H1 (cell line): ENCODE results near the gene ZNF776. TPM values are rescaled to one million over a fixed set of nuclear protein-coding genes. Genes with fewer than 3 reads are reported as not detected.
"Not testable (repeated sequence)": the region's sequence is repeated elsewhere in the genome, so short reads cannot be mapped to it uniquely, and the experiment has no call there.

Experiments
- CTCF ChIA-PET: fragments of 300-600 bp; sonication (Branson Sonifier 250); formaldehyde crosslinking; loops from one replicate; lab custom pipeline; 2021; ENCODE audit not compliant: partially characterized antibody; lab: Charles Lee
- POLR2A ChIA-PET: fragments of 300-600 bp; sonication (Branson Sonifier 250); formaldehyde crosslinking; loops from one replicate; lab custom pipeline; 2021; ENCODE audit warnings: inconsistent platforms; ENCODE audit not compliant: partially characterized antibody; lab: Charles Lee
- DNase-seq, 2 experiments: peaks; one replicate each; pipeline versions ENCODE4 v3.0.0 to v3.0.0-alpha.2; 2010 to 2022; ENCODE audit warnings: low spot score in 2 of 2, low read depth in 1 of 2, mixed read lengths in 1 of 2
- FAIRE-seq: peaks from 2 replicates; lab custom pipeline; 2011; peaks lifted over from hg19 to GRCh38; lab: Jason Lieb, UNC
- H2AFZ ChIP-seq: 2 replicates; pipeline ENCODE4 v1.8.1; 2012; ENCODE audit warnings: low read length, inconsistent platforms
- H2AK5ac ChIP-seq: 2 replicates; pipeline ENCODE4 v1.6.1; 2013; ENCODE audit warnings: low read depth, low read length
- H2BK120ac ChIP-seq: replicated peaks from 2 replicates; pipeline ENCODE3; 2013; ENCODE audit warnings: low read depth, low read length, inconsistent platforms
- H2BK12ac ChIP-seq: 2 replicates; pipeline ENCODE4 v1.6.1; 2013; ENCODE audit warnings: low read depth, low read length
- H2BK15ac ChIP-seq: 2 replicates; pipeline ENCODE4 v1.6.1; 2013; ENCODE audit warnings: low read length
- H2BK20ac ChIP-seq: 2 replicates; pipeline ENCODE4 v1.6.1; 2013; ENCODE audit warnings: low read length
- H2BK5ac ChIP-seq: 2 replicates; pipeline ENCODE4 v1.6.1; 2013; ENCODE audit warnings: low read depth, low read length
- H3K14ac ChIP-seq: 2 replicates; pipeline ENCODE4 v1.6.1; 2013; ENCODE audit warnings: inconsistent platforms; ENCODE audit not compliant: insufficient read length
- H3K18ac ChIP-seq: 2 replicates; pipeline ENCODE4 v1.6.1; 2013; ENCODE audit warnings: low read length; ENCODE audit errors: extremely low read depth
- H3K23ac ChIP-seq: 2 replicates; pipeline ENCODE4 v1.6.1; 2013; ENCODE audit warnings: inconsistent platforms; ENCODE audit not compliant: insufficient read length
- H3K23me2 ChIP-seq: 2 replicates; pipeline ENCODE4 v1.6.1; 2013; ENCODE audit warnings: low read depth, low read length
- H3K27ac ChIP-seq: 2 replicates; pipeline ENCODE4 v1.6.1; 2011; ENCODE audit warnings: low read depth, low read length, inconsistent platforms
- H3K27me3 ChIP-seq, 4 experiments: replicated peaks in 1 of 4; 1 replicate in 1 of 4; 2 replicates in 3 of 4; pipeline versions ENCODE4 v1.6.1 to v1.8.1; 2011 to 2013; ENCODE audit warnings: low read length in 3 of 4, mild to moderate bottlenecking in 3 of 4, inconsistent platforms in 2 of 4, mixed read lengths in 2 of 4, moderate library complexity in 1 of 4; ENCODE audit not compliant: control insufficient read depth in 3 of 4, insufficient read depth in 3 of 4; ENCODE audit errors: extremely low read depth in 1 of 4
- H3K36me3 ChIP-seq, 4 experiments: 2 replicates each; pipeline versions ENCODE4 v1.6.1 to v1.8.1; 2011 to 2013; ENCODE audit warnings: mild to moderate bottlenecking in 4 of 4, low read length in 3 of 4, moderate library complexity in 2 of 4, control low read depth in 1 of 4, inconsistent platforms in 1 of 4; ENCODE audit not compliant: insufficient read depth in 4 of 4, control insufficient read depth in 2 of 4
- H3K4ac ChIP-seq: replicated peaks from 2 replicates; pipeline ENCODE3; 2013; ENCODE audit warnings: low read length, low read depth, mixed read lengths, inconsistent platforms; ENCODE audit not compliant: insufficient read length
- H3K4me1 ChIP-seq, 4 experiments: replicated peaks in 1 of 4; 1 replicate in 1 of 4; 2 replicates in 3 of 4; pipeline versions ENCODE4 v1.6.1 to v1.8.1; 2011 to 2013; ENCODE audit warnings: low read length in 3 of 4, inconsistent platforms in 2 of 4, mixed read lengths in 1 of 4; ENCODE audit not compliant: insufficient read depth in 4 of 4, control insufficient read depth in 3 of 4
- H3K4me2 ChIP-seq, 2 experiments: 2 replicates each; pipeline versions ENCODE4 v1.6.1 to v1.8.1; 2011 to 2013; ENCODE audit warnings: low read depth in 2 of 2, low read length in 2 of 2, control low read depth in 1 of 2, inconsistent platforms in 1 of 2, mild to moderate bottlenecking in 1 of 2; ENCODE audit not compliant: insufficient read depth in 1 of 2
- H3K4me3 ChIP-seq, 4 experiments: fragments of 200-600, 300-600 bp in 1 of 4; sonication (generic), shearing (Covaris generic), sonication (Bioruptor Twin) in 1 of 4; 2 replicates each; pipeline versions ENCODE4 v1.5.1 to v1.8.1; 2011 to 2016; ENCODE audit warnings: low read length in 4 of 4, low read depth in 3 of 4, control low read depth in 2 of 4, inconsistent platforms in 2 of 4, mild to moderate bottlenecking in 2 of 4, mixed read lengths in 1 of 4, moderate library complexity in 1 of 4; ENCODE audit not compliant: insufficient read depth in 2 of 4; ENCODE audit errors: extremely low read depth in 1 of 4
- H3K56ac ChIP-seq: replicated peaks from 2 replicates; pipeline ENCODE3; 2013; ENCODE audit warnings: low read depth, mild to moderate bottlenecking, mixed read lengths, low read length, inconsistent platforms; ENCODE audit not compliant: insufficient read length
- H3K79me1 ChIP-seq: 2 replicates; pipeline ENCODE4 v1.6.1; 2013; ENCODE audit warnings: low read depth, low read length, control low read depth
- H3K79me2 ChIP-seq, 2 experiments: 2 replicates each; pipeline versions ENCODE4 v1.6.1 to v1.8.1; 2012 to 2013; ENCODE audit warnings: low read length in 2 of 2, mild to moderate bottlenecking in 2 of 2, inconsistent platforms in 1 of 2; ENCODE audit not compliant: insufficient read depth in 2 of 2, control insufficient read depth in 1 of 2
- H3K9ac ChIP-seq, 4 experiments: replicated peaks in 1 of 4; 1 replicate in 1 of 4; 2 replicates in 3 of 4; pipeline versions ENCODE4 v1.6.1 to v1.8.1; 2011 to 2013; ENCODE audit warnings: low read depth in 3 of 4, low read length in 3 of 4, control low read depth in 2 of 4, mild to moderate bottlenecking in 2 of 4, moderate library complexity in 2 of 4, inconsistent platforms in 1 of 4; ENCODE audit errors: extremely low read depth in 1 of 4
- H3K9me3 ChIP-seq, 2 experiments: 2 replicates each; pipeline versions ENCODE4 v1.6.1 to v1.8.1; 2012 to 2013; ENCODE audit warnings: mild to moderate bottlenecking in 2 of 2, moderate library complexity in 2 of 2, control low read depth in 1 of 2, inconsistent platforms in 1 of 2, low read depth in 1 of 2, low read length in 1 of 2, mixed read lengths in 1 of 2; ENCODE audit not compliant: insufficient read depth in 2 of 2
- H4K20me1 ChIP-seq, 2 experiments: replicated peaks in 1 of 2; 2 replicates each; pipeline versions ENCODE3 to v1.8.1; 2011 to 2013; ENCODE audit warnings: inconsistent platforms in 2 of 2, low read length in 2 of 2, mild to moderate bottlenecking in 1 of 2; ENCODE audit not compliant: insufficient read depth in 2 of 2, control insufficient read depth in 1 of 2
- H4K5ac ChIP-seq: 2 replicates; pipeline ENCODE4 v1.6.1; 2013; ENCODE audit warnings: low read length, low read depth, mixed read lengths, inconsistent platforms; ENCODE audit not compliant: insufficient read length
- H4K8ac ChIP-seq: 2 replicates; pipeline ENCODE4 v1.8.0; 2013; ENCODE audit warnings: mild to moderate bottlenecking, moderate library complexity, low read length, inconsistent platforms; ENCODE audit not compliant: insufficient read depth; ENCODE audit errors: extremely low read depth
- H4K91ac ChIP-seq: replicated peaks from 2 replicates; pipeline ENCODE3; 2013; ENCODE audit warnings: low read length, mixed read lengths, inconsistent platforms; ENCODE audit not compliant: insufficient read length
- CTCF ChIP-seq, 3 experiments: IDR thresholded peaks; 1 replicate in 2 of 3; 2 replicates in 1 of 3; pipeline versions ENCODE4 v1.5.1 to v1.6.1; 2011; ENCODE audit warnings: low read length in 3 of 3, mild to moderate bottlenecking in 3 of 3, inconsistent platforms in 2 of 3, low read depth in 1 of 3, moderate library complexity in 1 of 3; ENCODE audit not compliant: insufficient read depth in 1 of 3; ENCODE audit errors: control extremely low read depth in 1 of 3
- RAD21 ChIP-seq, 2 experiments: IDR thresholded peaks in 1 of 2; conservative IDR thresholded peaks in 1 of 2; 2 replicates each; pipeline ENCODE4 v1.6.1; 2011; ENCODE audit warnings: low read depth in 2 of 2, low read length in 2 of 2, improper control_type of control experiment in 1 of 2, inconsistent platforms in 1 of 2, mild to moderate bottlenecking in 1 of 2, moderate library complexity in 1 of 2
- WGBS, 2 experiments: shearing (Covaris generic) in 1 of 2; methylation state at CpG; one replicate each; pipeline versions ENCODE4 v1.1.6 to v1.1.7; 2013 to 2015; ENCODE audit warnings: low lambda C conversion rate in 2 of 2, mixed read lengths in 2 of 2, inconsistent platforms in 1 of 2, low coverage in 1 of 2, missing lambda C conversion rate in 1 of 2; ENCODE audit not compliant: insufficient replicate concordance in 2 of 2, insufficient coverage in 1 of 2, insufficient read length in 1 of 2; ENCODE audit errors: extremely low coverage in 1 of 2, missing lambda C conversion rate in 1 of 2; 5-methylcytosine and 5-hydroxymethylcytosine counted together
- polyA plus RNA-seq, 7 experiments: library from polyadenylated mRNA; depleted of rRNA in 3 of 7; stranded (reverse) in 5 of 7; unstranded in 2 of 7; fragments of >200 nt in 5 of 7; fragments of 200-250 nt in 2 of 7; gene quantifications; 1 replicate in 5 of 7; 2 replicates in 1 of 7; 4 replicates in 1 of 7; pipeline versions ENCODE4 v1.2.1 to v1.2.3, GENCODE V29; 2011 to 2013; ENCODE audit warnings: missing spikeins in 2 of 7, mixed read lengths in 2 of 7
- total RNA-seq: library from RNA; stranded (reverse); fragmentation: NEBNext Ultra II Directional; extraction: Animal tissue kit (Norgen Biotek cat#: 25700); gene quantifications from 2 replicates; pipeline ENCODE4 v1.2.1, GENCODE V29; 2021

ZNF776 gene
- total and polyA plus RNA-seq, 2 of the 8 experiments (the other 6 are each of a cell fraction or from before 2014, with no cell fraction given): 7.8 to 20.5 TPM

DNA sequence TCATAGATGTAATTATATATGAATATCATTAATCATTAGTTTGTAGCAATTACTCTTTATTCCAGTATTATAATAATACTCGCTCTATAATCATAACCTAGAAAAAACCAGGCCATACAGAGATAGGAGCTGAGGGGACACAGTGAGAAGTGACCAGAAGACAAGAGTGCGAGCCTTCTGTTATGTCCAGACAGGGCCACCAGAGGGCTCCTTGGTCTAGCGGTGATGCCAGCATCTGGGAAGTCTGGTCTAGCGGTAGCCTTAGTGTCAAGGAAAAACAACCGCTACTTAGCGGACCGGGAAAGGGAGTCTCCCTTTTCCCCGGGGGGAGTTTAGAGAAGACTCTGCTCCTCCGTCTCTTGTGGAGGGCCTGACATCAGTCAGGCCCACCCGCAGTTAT, 8.3 kb upstream of the ZNF776 start:
- CTCF ChIA-PET: interaction anchor here (0.6 to 2.0 kb wide), 9 partner anchors 10 to 427 kb away, joined by 3 to 6 read pairs (median 3); partner anchors contain the start of gene ZNF671

More for the DNA sequence above, 8.3 kb upstream of the ZNF776 start:
- H3K79me1 ChIP-seq, H3K4me1 ChIP-seq, H4K91ac ChIP-seq, H4K20me1 ChIP-seq, H4K8ac ChIP-seq, H2AK5ac ChIP-seq, FAIRE-seq, H2BK20ac ChIP-seq, H3K27ac ChIP-seq, H3K23ac ChIP-seq, H3K56ac ChIP-seq, H2BK15ac ChIP-seq, H2BK12ac ChIP-seq, H3K4me2 ChIP-seq, H3K4ac ChIP-seq, H3K27me3 ChIP-seq, H3K23me2 ChIP-seq, H3K14ac ChIP-seq, H3K79me2 ChIP-seq, H2AFZ ChIP-seq, H3K18ac ChIP-seq, H4K5ac ChIP-seq, H3K9ac ChIP-seq, H3K36me3 ChIP-seq, H3K9me3 ChIP-seq, H3K4me3 ChIP-seq, H2BK120ac ChIP-seq, H2BK5ac ChIP-seq: not testable (repeated sequence)
- DNase-seq: peak in 1 of 2 experiments; percentile 79
- TF ChIP-seq RAD21 (IDR thresholded peaks at IDR 0.05 in 1 of 2, conservative IDR thresholded peaks at IDR 0.05 in 1 of 2; ENCODE audit: low read depth in 2 of 2, low read length in 2 of 2): peak; percentile 57 to 65
- TF ChIP-seq CTCF (IDR thresholded peaks at IDR 0.05; ENCODE audit: control extremely low read depth in 1 of 3, insufficient read depth in 1 of 3, low read depth in 1 of 3, low read length in 3 of 3): peak; percentile 2 to 49 (median 41)
- POLR2A ChIA-PET: interaction anchor here (1.2 to 1.7 kb wide), 6 partner anchors 29 to 130 kb away, joined by 3 to 9 read pairs (median 4); partner anchors contain the start of gene ZNF154
- WGBS, 2 experiments: 7% methylated on average over 10 of the region's 10 CpGs; no CpG with 5 or more reads in 1 of the 2 experiments
